Mucosa of gallbladder (tissue), 1 donor: ENCODE results near the gene KIAA0753. TPM values are rescaled to one million over a fixed set of nuclear protein-coding genes. Genes with fewer than 3 reads are reported as not detected.
"Not testable (repeated sequence)": the region's sequence is repeated elsewhere in the genome, so short reads cannot be mapped to it uniquely, and the experiment has no call there.

Experiments used
- DNase-seq: peaks from one replicate; pipeline ENCODE4 v3.0.0-alpha.2; 2020; ENCODE audit warnings: low spot score
- total RNA-seq: library from RNA; stranded (reverse); gene quantifications from one replicate; pipeline ENCODE4 v1.2.1, GENCODE V29; 2021
- donor health status: DM: no; HTN: no; CAD: no.

The KIAA0753 gene
- total RNA-seq, 1 donor from 2014 or later, result 21.4 TPM

DNA sequence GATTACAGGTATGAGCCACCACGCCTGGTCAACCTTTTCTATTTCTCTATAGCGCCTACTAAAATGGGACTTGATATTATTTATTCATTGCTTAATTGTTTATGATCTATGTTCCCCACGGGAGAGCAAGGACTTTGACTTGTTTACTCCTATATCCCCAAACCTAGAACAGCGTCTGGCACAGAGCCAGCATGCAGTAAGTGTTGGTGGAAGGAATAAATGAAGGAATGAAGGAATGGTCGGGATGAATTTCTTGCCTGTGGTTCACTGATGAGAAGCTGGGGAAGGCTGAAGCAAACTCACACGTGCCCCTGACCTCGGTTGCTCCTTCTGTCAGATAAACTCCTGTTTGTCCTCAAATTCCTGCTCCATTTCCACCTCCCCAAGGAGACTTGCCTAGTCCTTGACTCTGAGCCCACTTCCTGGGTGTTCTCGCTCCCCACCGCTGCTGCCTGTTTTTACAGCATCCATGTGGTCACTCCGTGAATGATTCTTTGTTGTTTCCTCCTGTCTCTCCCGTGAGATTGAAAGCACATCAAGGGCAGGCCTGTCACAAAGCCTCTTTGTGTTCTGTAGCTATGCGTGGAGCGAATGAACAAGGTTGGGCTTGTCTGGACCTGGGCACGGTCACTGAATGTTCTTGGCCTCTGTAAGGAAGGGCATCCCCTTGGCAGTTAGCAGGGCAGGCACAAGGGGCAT, 28.4 kb upstream of the KIAA0753 start:
- no peak for DNase-seq

DNA sequence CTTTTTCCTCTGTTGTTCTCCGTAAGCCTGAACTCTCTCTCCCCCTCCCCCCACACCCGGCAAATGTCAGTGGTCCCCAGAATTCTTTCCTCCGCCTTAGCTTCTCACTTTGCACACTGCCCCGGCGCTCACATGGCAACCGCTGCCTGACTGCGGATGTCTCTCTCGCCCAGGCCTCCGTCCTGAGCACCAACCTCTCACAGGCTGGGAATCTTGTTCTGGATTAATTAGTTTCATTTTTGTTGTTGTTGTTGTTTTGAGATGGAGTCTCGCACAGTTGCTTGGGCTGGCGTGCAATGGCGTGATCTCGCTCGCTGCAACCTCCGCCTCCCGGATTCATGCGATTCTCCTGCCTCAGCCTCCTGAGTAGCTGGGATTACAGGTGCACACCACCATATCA, 27.7 kb upstream of the KIAA0753 start:
- no peak for DNase-seq

DNA sequence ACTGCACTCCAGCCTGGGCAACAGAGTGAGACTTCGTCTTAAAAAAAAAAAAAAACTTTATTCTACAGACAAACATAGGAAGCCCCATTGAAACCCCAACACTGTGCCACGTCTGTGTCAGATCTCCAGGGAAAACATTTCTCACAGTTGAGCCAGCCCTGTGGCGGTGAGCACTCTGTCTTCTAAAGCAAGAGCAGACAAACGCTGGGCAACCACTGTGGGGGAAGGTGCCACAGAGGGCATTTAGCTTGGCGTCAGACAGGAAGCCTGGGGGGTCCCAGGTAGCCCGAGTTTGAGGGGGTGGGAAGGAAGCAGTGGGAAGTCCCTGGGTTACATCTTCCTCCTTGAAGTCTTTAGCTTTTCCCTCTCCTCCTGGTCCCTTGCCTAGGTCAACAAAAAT, 27.0 kb upstream of the KIAA0753 start:
- DNase-seq, result no peak

DNA sequence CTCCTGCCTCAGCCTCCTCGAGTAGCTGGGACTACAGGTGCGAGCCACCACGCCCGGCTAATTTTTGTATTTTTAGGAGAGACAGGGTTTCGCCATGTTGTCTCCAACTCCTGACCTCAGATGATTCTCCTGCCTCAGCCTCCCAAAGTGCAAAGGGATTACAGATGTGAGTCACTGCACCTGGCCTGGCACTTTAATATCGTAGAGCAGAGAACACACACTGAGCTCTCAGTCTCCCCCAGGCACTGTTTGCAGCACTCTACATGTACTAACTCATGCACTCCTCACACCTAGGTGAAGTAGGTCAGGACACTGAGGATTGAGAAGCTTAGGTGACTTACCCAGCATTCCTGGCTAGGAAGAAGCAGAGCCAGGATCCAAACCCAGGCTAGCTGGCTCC, 26.0 kb upstream of the KIAA0753 start:
- DNase-seq, result no peak

DNA sequence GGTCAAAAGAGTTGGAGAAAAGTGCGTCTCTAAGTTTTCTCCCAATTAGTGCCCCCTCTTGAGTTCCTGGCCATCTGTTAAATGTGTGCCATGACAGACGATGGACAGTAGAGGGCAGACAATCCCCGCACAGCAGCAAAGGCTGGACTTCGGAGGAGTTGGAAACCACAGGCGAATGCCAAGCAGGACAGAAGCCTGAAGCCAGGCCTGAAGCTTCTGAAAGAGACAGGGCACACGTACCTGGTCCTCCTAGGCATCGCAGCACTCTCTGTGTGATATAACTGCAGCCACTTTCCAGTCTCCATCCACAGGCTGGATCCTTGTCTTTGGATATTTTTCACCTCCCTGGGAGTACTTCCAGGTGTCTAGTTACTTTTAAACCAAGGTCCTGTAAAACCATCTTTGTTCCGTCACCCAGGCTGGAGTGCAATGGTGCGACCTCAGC, 25.6 kb upstream of the KIAA0753 start:
- DNase-seq, result peak; percentile 77

DNA sequence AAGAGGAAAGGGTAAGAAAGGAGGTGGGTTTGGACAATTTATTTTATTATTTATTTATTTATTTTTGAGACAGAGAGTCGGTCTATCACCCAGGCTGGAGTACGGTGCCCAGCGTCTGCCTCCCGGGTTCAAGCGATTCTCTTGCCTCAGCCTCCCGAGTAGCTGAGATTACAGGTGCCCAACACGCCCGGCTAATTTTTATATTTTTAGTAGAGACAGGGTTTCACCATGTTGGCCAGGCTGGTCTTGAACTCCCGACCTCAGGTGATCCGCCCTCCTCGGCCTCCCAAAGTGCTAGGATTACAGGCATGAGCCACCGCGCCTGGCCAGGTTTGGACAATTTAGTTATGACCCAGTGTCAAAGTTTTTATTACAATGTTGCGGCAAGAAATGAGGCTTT, 22.7 kb upstream of the KIAA0753 start:
- DNase-seq, result not testable (repeated sequence)

DNA sequence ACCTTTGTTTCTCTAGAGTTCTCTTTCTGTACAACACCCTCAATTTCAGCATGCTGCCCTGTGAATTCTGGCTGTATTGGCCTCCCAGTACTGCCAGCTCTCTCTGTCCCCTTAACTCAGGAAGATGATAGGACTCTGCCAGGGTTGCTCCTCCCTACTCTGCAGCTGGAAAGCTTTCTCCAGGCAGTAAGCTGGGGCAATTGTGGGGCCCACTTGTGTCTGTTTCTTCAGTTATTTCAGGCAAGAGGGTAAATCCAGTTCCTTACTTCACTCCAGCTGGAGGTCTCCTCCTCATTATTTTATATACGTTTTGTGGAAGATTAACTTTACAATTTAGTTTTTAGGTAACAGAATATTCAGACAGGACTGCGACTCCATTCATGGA, 20.9 kb upstream of the KIAA0753 start:
- DNase-seq, result no peak

DNA sequence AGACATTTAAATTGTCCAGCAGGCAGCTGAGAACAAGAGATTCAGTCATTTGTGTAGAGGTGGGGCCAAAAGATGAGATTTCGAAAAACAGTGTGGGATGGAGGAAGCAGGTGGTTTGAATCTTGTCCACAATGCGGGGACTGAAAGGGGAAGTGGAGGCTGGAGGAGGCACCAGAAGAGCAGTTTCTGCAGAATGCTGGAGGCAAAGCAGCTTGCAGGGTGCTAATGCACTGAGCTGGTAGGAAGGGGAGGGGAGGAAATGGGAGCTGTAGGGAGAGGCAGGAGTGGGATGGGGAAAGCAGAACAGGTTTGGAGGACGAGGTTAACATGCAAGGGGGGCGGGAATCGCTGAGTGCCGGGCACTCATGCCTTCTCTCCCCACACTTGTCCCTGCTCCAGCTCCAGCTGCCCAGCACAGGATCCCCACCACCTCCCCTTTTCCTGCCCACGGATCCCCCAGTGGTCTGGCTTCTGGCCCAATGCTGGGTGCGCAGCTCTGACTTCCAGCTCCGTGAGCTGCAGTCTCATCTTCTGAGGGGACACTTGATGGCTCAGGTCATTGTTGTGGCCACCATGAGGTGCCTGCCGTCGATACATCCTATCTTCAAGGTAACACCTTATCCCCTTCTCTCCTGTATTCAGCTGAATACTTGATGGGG, 20.4 kb upstream of the KIAA0753 start:
- no peak for DNase-seq

DNA sequence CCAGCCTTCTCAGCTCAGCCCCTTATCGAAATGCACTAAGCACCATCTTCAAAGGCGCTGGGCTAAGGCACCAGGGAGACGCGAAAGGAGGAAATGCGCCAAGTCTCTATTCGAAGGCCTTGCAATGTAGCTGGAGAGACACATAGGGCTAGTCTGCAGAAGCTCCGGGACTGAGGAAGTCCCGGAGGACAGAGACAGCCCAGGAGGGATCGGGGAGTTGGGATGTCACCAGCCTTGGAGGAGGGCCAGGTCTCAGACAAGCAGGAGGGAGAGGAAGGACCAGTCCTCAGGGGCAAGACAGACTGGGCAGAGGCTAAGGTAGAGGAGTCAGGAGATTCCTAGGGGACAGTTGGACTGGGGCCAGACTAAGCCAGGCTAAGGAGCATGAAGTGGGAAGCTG, 19.6 kb upstream of the KIAA0753 start:
- DNase-seq, result no peak

DNA sequence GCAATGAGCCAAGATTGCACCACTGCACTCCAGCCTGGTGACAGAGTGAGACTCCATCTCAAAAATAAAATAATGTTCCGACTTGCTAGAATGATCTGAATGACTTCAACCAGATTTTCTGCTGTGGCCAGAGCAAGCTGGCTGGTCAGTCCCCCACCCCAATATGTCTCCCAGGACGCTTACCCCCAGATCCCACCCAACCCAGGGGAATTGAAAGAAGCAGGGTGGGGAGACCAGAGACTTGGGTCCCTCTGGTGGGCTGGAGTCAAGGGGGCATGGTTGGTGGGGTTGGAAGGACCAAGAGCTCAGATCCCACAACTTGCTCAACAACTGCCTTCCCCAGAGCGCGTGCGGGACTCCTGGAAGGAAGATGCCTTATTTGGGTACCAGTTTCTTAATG, 17.9 kb upstream of the KIAA0753 start:
- not testable (repeated sequence) for DNase-seq

DNA sequence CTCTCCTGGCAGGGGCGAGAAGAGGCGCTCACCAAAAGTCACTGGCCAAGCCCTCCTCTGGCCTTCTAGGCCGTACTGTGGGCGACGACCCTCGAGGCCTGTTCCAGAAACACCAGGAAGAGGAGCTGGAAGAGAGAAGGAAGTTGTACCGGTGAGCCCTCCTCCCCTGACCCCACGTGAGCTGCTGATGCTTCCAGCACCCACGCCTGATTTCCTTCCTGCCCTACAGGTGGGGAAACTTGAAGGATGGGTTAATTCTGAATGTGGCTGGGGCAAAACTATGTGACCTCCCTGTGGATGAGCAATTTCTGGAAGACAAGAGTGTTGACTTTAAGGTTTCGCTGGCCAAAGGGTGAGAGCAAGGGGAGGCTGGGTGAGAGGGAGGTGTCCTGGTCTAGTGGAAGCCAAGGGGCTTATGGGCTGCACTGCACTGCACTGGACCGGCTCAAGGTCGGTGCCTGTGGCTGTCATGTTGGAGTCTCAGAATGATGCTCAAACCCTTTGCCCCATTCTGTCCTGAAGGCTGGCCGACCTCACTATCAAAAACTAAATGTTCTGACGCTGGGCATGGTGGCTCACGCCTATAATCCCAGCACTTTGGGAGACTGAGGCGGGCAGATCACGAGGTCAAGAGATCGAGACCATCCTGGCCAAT, 17.2 kb upstream of the KIAA0753 start:
- DNase-seq, result no peak

DNA sequence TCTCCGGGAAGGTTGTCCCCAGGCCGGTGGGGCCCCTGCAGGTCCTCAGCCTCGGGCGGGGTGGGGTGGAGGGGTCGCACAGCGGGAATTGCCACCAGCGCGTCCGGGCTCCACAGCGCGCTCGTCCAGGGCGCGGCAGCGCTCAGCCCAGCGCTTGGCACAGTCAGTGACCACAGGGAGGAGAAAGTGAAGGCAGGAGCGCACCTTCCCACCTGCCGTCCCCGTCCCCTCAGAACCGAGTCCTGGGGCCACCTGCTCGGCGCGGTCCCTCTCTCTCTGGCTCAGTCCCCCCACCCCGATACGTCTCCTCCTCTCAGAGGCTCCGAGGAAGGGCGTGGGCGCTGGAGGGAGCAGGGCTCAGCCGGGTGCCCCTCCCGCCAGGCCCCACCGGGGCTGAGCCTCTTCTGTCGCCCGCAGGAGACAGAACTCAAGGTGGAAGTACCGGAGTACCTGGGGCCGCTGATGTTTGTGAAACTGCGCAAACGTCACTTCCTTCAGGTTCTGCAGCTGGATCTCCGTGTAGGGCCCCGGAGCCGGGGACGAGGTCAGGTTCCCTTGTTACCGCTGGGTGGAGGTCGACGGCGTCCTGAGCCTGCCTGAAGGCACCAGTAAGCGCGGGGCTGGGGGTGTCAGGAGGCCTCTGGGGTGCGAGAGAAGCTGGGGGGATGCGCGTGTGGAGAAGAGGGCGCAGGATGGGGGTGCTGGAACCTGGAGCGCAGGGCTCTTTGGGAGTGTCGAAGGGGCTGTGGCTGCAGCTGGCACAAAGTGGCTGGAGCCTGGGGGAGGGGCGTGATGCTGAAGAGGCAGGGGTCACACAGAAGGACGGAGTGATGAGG, 16.5 kb upstream of the KIAA0753 start:
- DNase-seq, result not testable (repeated sequence)

DNA sequence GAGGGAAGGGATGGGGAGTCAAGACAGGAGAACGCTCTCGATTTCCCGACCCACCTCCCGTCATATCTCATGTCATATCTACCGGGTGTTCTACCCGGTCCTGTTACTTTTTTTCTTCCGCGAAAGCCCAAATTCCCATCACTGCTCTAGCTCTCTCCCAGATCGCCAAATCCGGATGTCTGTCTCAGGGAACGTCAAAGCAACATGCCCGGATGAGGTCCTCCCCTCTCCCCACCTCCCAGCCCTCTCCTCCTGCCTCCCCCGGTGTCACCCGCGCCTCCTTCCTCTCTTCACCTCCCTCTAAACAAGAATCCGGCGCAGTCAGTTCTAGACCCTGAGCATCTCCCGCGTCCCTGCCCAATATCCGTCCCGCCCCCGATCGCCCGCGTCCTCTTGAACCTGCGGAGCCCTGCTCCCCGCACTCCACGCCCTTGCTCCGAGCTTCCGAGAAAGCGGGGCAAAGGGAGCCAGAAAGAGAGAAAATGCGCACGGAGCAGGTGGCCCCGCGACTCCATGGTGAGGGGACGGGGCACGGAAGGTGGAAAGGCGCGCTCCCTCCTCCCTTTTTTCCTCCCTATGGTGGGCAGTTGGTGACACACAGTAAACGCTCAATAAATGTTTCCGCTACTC, 15.3 kb upstream of the KIAA0753 start:
- not testable (repeated sequence) for DNase-seq

DNA sequence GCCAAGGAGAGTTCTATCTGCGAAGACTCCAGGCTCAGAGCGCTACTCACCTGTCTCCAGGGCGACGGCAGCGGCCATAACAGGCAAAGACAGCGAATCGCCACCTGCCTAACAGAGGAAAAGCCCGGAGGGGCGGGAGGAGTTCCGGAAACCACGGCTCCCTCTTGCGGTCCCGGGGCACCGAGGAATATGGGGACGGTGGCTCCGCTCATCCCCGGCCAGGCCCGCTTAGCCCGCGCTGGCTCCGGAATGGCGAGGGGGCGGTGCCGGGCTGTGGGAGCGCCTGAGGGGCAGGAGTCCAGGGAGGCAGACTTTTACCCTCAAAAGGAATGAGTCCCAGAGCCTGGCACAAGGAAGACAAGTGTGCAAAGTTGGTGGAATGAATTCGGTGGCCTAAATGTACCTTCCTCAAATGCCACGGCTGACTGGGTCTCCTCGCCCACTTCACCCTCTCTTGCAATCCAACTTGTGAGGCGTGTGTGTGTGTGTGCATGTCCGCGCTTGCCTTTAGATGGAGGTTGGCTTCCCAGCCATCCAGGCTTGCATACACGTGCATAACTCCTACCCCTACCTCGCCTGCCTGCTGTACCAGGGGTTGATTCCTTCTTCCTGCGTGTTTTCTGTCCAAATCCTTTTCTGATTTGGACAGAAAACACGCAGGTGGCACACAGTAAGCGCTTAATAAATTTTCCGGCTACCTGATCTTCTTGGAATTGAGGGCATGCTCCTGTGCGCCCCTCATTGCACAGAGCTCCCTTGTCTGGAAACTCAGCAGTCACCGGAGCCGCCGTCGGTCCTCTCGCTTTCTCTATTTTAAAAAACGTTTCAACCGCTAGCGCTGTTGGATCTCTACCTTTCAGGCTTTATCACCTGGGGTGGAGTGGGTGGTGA, 14.6 kb upstream of the KIAA0753 start:
- DNase-seq, result peak; percentile 43

DNA sequence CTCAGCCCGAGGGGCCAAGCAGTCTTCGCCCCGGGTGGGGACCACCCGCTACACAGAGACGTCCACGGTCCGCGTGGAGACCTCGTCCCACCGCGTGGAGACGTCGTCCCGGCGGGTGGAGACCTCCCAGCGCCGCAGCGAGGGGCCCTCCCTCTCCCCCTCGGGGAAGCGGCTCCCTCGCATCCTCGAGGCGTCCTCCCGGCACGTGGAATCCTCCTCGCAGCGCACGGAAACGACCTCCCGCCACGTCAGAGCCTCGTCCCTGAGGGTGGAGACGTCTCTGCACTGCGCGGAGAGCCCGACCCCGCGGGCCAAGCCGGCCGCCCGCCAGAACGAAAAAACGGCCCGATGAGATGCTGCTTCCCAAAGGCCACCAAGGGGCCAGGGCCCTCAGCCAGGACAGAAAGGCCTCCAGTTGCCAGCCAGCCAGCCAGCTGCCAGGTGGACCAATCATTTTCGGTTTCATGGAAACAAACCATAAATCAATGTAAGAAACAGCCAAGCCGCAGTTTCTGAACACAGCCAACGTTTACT, 11.5 kb upstream of the KIAA0753 start:
- peak; percentile 40 for DNase-seq

DNA sequence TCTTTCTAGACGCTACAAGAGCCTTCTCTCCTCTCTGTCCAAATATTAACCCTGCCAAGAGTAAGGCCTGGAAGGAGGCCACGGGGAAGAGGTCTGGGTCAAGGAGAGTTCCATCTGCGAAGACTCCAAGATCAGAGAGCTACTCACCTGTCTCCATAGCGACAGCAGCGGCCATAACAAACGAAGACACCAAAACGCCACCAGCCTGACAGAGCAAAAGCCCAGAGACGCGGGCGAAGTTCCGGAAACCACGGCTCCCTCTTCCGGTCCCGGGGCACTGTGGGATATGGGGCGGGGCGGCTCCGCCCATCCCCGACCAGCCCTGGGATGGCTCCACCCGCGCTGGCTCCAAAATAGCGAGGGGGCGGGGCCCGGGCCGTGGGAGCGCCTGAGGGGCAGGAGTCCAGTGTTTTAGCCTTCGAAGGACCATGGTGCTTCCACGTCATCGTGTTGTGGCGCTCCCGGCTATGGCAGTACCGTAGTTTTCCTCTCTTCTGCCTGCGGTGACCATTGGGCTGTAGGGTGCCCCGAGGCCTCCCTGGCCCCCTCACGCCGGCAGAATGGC, 10.9 kb upstream of the KIAA0753 start, which contains the start of the genes C17orf100 and MED31:
Gene C17orf100, plus strand, starts transcription at position 409 of the 565 bp plus-strand sequence. Its CDS starts 152 bp downstream, at position 561.
Gene MED31, minus strand, starts transcription at position 252 of the 565 bp plus-strand sequence. Its CDS starts 77 bp downstream, at position 175.
- DNase-seq, result peak; percentile 95

DNA sequence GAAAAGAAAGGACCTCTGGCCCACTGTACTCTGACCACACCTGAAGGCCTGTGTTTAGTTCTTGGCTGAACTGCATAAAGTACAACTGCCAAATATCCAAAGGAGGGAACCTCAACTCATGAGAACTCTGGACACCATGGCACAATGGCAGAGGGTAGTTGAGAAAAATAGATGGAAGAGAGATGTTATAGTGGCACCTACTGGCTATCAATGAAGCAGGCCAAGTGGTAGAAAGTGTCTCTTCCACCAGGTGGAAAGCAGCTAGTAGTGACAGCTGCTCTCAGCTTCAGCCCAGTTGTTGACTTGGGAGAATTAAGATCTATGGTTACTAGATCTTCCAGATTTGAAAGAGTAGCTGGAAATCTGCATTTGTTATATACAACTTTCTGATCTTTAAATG, 7.7 kb upstream of the KIAA0753 start:
- no peak for DNase-seq

DNA sequence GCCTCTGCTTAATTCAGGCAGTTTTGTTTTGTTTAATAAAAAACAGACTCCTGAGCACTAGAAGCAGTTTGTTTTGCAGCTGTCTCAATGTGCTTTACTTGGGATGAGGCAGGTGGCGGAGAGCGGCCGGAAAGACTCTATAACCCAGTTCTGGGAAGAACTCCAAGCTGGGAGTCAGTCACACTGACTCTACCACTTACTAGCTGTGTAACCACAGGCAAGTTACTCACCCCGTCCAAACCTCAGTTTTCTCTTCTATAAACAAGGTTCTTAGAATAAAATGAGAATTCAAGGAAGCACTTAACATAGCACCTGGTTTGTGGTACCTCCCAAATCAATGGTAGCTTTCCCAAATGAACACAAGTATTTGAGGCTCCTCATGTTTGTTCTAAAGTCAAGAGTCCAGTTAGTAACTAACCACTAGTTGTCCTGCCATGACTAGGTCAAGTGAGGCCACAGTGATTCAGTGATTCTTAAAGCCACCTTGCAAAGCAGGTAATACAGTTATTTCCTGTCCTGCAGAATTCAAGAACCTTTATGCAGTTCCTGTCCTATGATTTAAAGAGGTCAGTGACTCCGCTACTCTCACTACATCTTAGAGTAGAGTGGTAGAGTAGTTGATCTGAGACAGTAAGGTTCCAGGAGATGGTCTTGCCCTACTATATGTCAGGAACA, 3.1 kb upstream of the KIAA0753 start:
- no peak for DNase-seq

DNA sequence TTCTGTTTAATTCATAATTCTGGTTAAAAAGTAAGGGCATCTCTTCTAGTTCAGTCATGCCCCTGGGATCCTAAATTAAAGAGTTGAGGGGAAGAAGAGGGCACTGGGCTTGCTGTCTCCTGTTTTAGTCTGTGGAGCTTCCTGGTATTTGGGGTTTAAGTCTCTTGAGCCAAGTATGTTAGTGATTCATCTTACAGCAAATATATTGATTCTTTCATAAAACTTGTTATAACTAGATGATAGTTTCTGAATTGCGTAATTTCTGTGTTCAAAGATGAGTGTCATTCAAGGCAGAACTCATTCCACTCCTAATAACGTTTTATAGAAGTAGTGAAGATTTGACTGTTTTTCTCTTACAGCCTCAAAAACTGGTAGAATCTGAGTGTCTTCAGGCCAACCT, 2.1 kb upstream of the KIAA0753 start:
- DNase-seq, result no peak
